HUES64 (cell line): ENCODE data around the gene VWA3B.
"Not testable (repeated sequence)": the region's sequence is repeated elsewhere in the genome, so short reads cannot be mapped to it uniquely, and the experiment has no call there.

Experiments
- H3K27ac ChIP-seq: 2 replicates; pipeline ENCODE4 v1.7.0; 2013; ENCODE audit warnings: low read depth, low read length, inconsistent platforms
- H3K27me3 ChIP-seq: 2 replicates; pipeline ENCODE4 v1.6.1; 2013; ENCODE audit warnings: mild to moderate bottlenecking, low read length; ENCODE audit not compliant: insufficient read depth
- H3K36me3 ChIP-seq: 2 replicates; pipeline ENCODE4 v1.6.1; 2013; ENCODE audit warnings: mild to moderate bottlenecking, low read length; ENCODE audit not compliant: insufficient read depth
- H3K4me1 ChIP-seq: 2 replicates; pipeline ENCODE4 v1.6.1; 2013; ENCODE audit warnings: mild to moderate bottlenecking, low read length, moderate library complexity; ENCODE audit not compliant: insufficient read depth
- H3K4me3 ChIP-seq: 2 replicates; pipeline ENCODE4 v1.5.1; 2013; ENCODE audit warnings: mild to moderate bottlenecking, low read length, moderate library complexity
- H3K9ac ChIP-seq: 2 replicates; pipeline ENCODE4 v1.6.1; 2013; ENCODE audit warnings: mild to moderate bottlenecking, low read depth, low read length
- H3K9me3 ChIP-seq: 2 replicates; pipeline ENCODE4 v1.6.1; 2013; ENCODE audit warnings: low read depth, low read length; ENCODE audit not compliant: insufficient read depth
- WGBS: fragments of 150-250, 120-280 bp; methylation state at CpG from one replicate; pipeline ENCODE4 v1.1.7; 2013; ENCODE audit warnings: missing lambda C conversion rate; 5-methylcytosine and 5-hydroxymethylcytosine counted together

VWA3B gene

DNA sequence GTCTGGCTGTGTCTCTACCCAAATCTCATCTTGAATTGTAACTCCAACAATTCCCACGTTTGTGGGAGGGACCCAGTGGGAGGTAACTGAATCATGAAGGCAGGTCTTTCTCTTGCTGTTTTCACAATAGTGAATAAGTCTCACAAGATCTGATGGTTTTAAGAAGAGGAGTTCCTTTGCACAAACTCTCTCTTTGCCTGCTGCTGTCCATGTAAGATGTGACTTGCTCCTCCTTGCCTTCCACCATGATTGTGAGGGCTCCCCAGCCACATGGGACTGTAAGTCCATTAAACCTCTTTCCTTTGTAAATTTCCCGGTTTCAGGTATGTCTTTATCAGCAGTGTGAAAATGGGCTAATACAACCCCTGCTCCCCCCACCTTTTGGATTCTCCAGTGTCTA, 23.8 kb downstream of the VWA3B start:
- Histone ChIP-seq H3K27ac (no peak overlapping the region), H3K4me1 (no peaks in the 10 kb centered on the region), H3K9ac (no peak overlapping the region), H3K27me3 (no peaks in the 10 kb centered on the region), H3K4me3 (no peak overlapping the region), H3K36me3 (no peaks in the 10 kb centered on the region), H3K9me3 (peaks cover 3% of the 10 kb centered on the region; the same call in 1 of the 2 replicates)
- 86% methylated on average over 2 of the region's 2 CpGs for WGBS

DNA sequence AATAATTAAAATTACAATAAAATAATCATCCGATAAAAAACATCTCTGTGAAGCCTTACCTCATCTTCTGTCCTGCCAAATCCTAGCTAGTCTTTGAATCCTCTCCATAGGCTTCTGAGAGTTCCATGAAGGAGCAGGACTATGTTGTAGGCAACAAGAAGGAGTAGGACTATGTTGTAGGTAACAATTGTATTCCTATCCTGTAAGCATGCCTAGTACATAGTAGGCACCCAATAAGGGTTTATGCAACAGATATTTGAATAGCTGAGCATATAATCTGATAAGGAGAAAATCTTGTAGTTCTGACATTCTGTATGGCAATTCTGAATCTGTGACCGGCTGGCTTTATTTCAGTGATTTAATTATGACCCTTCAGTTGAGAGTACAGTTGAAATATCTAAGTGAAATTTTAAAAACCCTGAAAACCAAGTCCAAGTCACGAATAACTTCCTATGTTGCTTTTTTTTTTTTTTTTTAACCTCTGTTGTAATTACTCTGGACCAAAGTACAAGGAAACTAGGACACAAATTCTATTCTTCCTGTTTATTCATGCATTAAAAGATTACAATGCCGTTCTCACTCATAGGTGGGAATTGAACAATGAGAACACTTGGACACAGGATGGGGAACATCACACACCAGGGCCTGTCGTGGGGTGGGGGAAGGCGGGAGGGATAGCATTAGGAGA, 27.8 kb downstream of the VWA3B start:
- Histone ChIP-seq H3K9ac (no peak overlapping the region), H3K27ac (no peak overlapping the region), H3K4me1 (no peaks in the 10 kb centered on the region), H3K4me3 (no peak overlapping the region), H3K36me3 (no peaks in the 10 kb centered on the region), H3K27me3 (no peaks in the 10 kb centered on the region), H3K9me3 (peaks cover 3% of the 10 kb centered on the region; the same call in 1 of the 2 replicates)
- WGBS, result 94% methylated on average over 6 of the region's 6 CpGs

DNA sequence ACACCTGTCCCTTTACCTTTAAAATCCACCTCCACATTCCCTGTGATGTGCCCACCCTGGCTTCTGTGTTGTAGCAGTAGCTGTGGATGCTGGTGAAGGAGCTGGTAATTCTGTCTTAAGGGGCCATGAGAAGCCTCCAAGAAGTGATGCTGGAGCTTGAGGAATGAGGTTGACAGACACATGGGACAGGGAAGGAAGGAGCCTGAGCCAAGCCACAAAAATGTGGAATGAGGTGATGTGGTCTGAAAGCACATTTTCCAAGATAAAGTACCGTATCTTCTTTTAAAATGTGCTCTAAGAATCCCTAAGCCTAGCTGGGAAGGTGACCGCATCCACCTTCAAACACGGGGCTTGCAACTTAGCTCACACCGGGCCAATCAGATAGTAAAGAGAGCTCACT, 31.2 kb downstream of the VWA3B start:
- Histone ChIP-seq H3K27me3 (peaks cover 2% of the 10 kb centered on the region; the same call in 1 of the 2 replicates), H3K9ac (no peak overlapping the region), H3K9me3 (no peaks in the 10 kb centered on the region; the same call in 1 of the 2 replicates), H3K4me1 (no peaks in the 10 kb centered on the region), H3K27ac (no peak overlapping the region), H3K4me3 (no peak overlapping the region), H3K36me3 (no peaks in the 10 kb centered on the region)
- 95% methylated on average over 4 of the region's 4 CpGs for whole genome bisulfite sequencing

DNA sequence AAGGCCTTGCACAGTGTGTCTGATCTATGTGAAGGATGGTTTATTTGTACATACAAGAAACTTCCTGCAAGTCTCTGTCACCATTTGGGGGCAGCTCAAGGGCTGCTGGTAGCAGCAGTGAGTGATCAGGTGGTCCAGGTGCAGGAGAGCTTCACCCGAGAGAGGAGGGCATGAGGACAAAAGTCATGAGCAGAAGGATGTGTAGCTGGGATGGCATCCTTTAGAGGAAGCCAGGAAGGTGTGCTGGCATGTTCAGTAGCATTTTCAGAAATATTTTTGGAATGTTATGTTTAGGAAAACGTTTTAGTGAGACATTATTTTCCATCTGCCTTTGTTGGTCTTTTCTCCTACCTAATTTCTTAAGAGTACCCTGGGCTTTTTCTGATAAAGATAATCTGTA, 31.9 kb downstream of the VWA3B start:
- H3K4me3 ChIP-seq, result no peak overlapping the region
- no peaks in the 10 kb centered on the region for H3K36me3 ChIP-seq
- no peaks in the 10 kb centered on the region for H3K4me1 ChIP-seq
- peaks cover 2% of the 10 kb centered on the region; the same call in 1 of the 2 replicates for H3K27me3 ChIP-seq
- H3K9ac ChIP-seq, result no peak overlapping the region
- H3K9me3 ChIP-seq, result no peaks in the 10 kb centered on the region
- H3K27ac ChIP-seq, result no peak overlapping the region
- 91% methylated on average over 1 of the region's 2 CpGs for WGBS

DNA sequence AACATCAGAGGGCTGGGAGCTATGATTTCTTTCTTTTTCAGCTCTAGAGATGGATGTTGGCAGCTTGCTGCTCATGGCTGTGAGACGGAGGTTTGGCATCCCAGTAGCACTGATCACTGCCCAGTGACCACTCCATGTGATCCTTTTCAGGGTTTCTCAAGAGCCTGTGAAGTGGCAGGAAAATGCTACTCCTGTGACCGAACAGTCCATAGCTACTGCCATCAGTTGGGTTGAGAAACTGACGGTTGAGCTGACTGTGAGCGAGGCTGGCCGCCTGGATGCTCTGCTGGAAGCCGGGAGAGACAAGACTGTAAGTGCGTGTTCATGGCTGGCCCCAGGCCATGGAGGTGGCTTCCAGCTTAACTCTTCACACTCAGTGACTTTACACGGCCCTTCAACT, 34.2 kb downstream of the VWA3B start:
- WGBS, result 92% methylated on average over 8 of the region's 8 CpGs

GRCh38 chr2:98122524-98122923, 35.6 kb downstream of the VWA3B start:
- Histone ChIP-seq H3K9ac (no peak overlapping the region), H3K27ac (no peak overlapping the region), H3K9me3 (no peaks in the 10 kb centered on the region), H3K36me3 (no peaks in the 10 kb centered on the region), H3K4me1 (no peaks in the 10 kb centered on the region), H3K4me3 (no peak overlapping the region), H3K27me3 (peaks cover 15% of the 10 kb centered on the region)
- WGBS, result 86% methylated on average over 3 of the region's 3 CpGs

More for the DNA sequence above, 34.2 kb downstream of the VWA3B start:
- Histone ChIP-seq H3K4me1 (no peaks in the 10 kb centered on the region), H3K4me3 (no peak overlapping the region), H3K36me3 (no peaks in the 10 kb centered on the region), H3K9me3 (no peaks in the 10 kb centered on the region), H3K9ac (no peak overlapping the region), H3K27me3 (peaks cover 8% of the 10 kb centered on the region), H3K27ac (no peak overlapping the region)

DNA sequence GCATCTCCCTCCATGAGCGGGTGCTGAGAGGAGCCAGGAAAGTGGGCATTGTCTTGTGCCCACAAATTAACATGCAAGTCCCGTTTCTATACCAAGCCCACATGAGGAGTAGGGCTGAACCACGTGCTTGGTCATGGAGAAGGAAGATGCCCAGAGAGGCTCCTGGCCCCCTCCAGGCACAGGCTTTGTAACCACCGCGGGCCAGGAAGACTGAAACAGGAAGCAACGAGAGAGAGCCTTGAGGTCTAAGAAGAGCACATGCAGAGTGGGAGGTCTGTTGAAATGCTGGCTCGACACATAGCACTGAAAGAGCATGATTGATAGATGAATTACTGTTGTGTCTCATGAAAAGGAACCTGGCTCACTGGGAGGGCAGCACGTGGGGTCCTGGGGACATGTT, 36.3 kb downstream of the VWA3B start:
- Histone ChIP-seq H3K4me1 (no peaks in the 10 kb centered on the region), H3K27me3 (peaks cover 22% of the 10 kb centered on the region), H3K4me3 (no peak overlapping the region), H3K27ac (no peak overlapping the region), H3K9ac (no peak overlapping the region), H3K36me3 (no peaks in the 10 kb centered on the region), H3K9me3 (no peaks in the 10 kb centered on the region)
- WGBS, result 76% methylated on average over 8 of the region's 8 CpGs

- Histone ChIP-seq H3K9ac (no peak overlapping the region), H3K27me3 (peaks cover 29% of the 10 kb centered on the region), H3K27ac (no peak overlapping the region), H3K4me1 (0 out of 2 replicates have a peak, but pooled peaks cover 3% of the 10 kb centered on the region), H3K4me3 (no peak overlapping the region), H3K36me3 (no peaks in the 10 kb centered on the region), H3K9me3 (no peaks in the 10 kb centered on the region)
- WGBS, result 90% methylated on average over 5 of the region's 5 CpGs
Measured at GRCh38 chr2:98126061-98126460, 39.1 kb downstream of the VWA3B start.

DNA sequence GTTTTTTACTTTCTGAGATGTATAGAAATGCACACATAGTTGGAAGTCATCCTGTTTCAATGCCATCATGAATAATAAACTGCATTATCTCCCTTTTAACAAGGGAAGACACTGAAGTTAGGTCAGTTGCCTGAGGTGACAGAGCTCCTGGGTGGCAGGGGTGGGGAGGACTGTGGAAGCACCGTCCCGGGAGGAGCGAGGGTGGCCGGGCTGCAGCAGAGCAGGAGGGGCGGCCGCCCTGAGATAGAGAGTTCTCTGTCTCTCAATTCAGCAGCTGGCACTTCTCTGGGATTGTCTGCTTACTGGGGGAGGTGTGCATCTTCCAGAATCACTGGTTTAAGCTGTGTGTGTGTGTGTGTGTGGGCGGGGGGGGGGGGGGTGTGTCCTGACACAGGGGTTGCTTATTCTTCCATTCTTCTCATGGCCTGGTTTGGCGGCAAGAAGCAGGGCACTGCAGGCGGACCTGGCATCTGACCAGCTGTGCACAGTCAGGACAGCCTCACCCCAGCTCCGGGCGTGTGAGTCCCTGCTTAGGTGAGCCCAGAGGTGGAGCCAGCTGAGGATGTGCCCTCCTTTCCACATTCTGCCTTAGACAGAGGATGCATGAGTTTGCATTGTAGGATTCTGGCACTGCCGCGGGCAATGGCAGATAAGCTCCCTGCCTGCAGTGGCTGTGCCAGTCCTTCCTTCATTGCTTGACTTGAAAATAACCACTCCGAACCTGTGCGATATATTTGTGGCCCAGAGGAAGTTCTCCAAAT, 40.4 kb downstream of the VWA3B start:
- H3K9ac ChIP-seq, result no peak overlapping the region
- peaks cover 27% of the 10 kb centered on the region for H3K27me3 ChIP-seq
- 91% methylated on average over 14 of the region's 15 CpGs for WGBS
- H3K36me3 ChIP-seq, result no peaks in the 10 kb centered on the region
- H3K4me1 ChIP-seq, result 0 out of 2 replicates have a peak, but pooled peaks cover 3% of the 10 kb centered on the region
- no peak overlapping the region for H3K4me3 ChIP-seq
- no peaks in the 10 kb centered on the region for H3K9me3 ChIP-seq
- no peak overlapping the region for H3K27ac ChIP-seq

- H3K27me3 ChIP-seq, result peaks cover 27% of the 10 kb centered on the region
- WGBS, result 51% methylated on average over 7 of the region's 7 CpGs
Measured at GRCh38 chr2:98128556-98129109, 41.7 kb downstream of the VWA3B start.

DNA sequence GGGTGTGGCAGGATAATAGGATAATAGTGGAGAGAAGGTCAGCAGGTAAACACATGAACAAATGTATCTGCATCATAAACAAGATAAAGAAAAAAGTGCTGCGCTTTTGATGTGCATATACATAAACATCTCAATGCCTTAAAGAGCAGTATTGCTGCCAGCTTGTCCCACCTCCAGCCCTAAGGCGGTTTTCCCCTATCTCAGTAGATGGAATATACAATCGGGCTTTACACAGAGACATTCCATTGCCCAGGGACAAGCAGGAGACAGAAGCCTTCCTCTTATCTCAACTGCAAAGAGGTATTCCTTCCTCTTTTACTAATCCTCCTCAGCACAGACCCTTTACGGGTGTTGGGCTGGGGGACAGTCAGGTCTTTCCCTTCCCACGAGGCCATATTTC, 43.1 kb downstream of the VWA3B start:
- not testable (repeated sequence) for H3K4me3 ChIP-seq, H3K27ac ChIP-seq, H3K9ac ChIP-seq, H3K36me3 ChIP-seq, H3K9me3 ChIP-seq
- H3K4me1 ChIP-seq, result peaks cover 17% of the 10 kb centered on the region; the same call in 1 of the 2 replicates
- peaks cover 23% of the 10 kb centered on the region for H3K27me3 ChIP-seq
- 27% methylated on average over 4 of the region's 5 CpGs for WGBS

More at GRCh38 chr2:98128556-98129109, 41.7 kb downstream of the VWA3B start:
- Histone ChIP-seq H3K9me3 (no peaks in the 10 kb centered on the region), H3K9ac (no peak overlapping the region), H3K4me1 (peaks cover 3% of the 10 kb centered on the region; the same call in 1 of the 2 replicates), H3K27ac (no peak overlapping the region), H3K4me3 (no peak overlapping the region), H3K36me3 (no peaks in the 10 kb centered on the region)
